Ovary (tissue), 9 donors: Measurements from ENCODE around the gene RTL1. TPM values are rescaled to one million over a fixed set of nuclear protein-coding genes. Genes with fewer than 3 reads are reported as not detected.

Experiments
- DNase-seq, 5 donors: peaks; one replicate each; pipeline ENCODE4 v3.0.0-alpha.2; 2019 to 2020
- H3K27ac ChIP-seq, 2 donors: fragments of 200-600 bp; one replicate each; pipeline versions ENCODE4 v1.5.1 to v1.8.0; 2019 to 2022
- H3K27me3 ChIP-seq: fragments of 200-600 bp; one replicate; pipeline ENCODE4 v1.8.0; 2022
- H3K36me3 ChIP-seq: fragments of 200-600 bp; sonication (generic); one replicate; pipeline ENCODE4 v1.5.1; 2019
- H3K4me1 ChIP-seq: one replicate; pipeline ENCODE4 v1.8.1; 2013; ENCODE audit warnings: mild to moderate bottlenecking, moderate library complexity; ENCODE audit not compliant: insufficient read depth
- H3K4me3 ChIP-seq: fragments of 200-600 bp; sonication (generic); one replicate; pipeline ENCODE4 v1.5.1; 2017
- H3K9me3 ChIP-seq, 2 donors: fragments of 200-600 bp in 1 of 2; sonication (generic) in 1 of 2; one replicate each; pipeline versions ENCODE4 v1.5.1 to v1.8.1; 2013 to 2019; ENCODE audit warnings: mild to moderate bottlenecking in 1 of 2, moderate library complexity in 1 of 2
- CTCF ChIP-seq, 3 donors: fragments of 450-650 bp in 2 of 3; fragments of 200-600 bp in 1 of 3; IDR thresholded peaks; one replicate each; pipeline versions ENCODE4 v1.5.1 to v1.8.0; 2016 to 2022; ENCODE audit warnings: antibody characterized with exemption in 3 of 3, mild to moderate bottlenecking in 1 of 3
- EP300 ChIP-seq: sonication (generic); formaldehyde crosslinking; IDR thresholded peaks from one replicate; pipeline ENCODE4 v1.6.1; 2017; ENCODE audit warnings: antibody characterized with exemption
- POLR2A ChIP-seq: fragments of 450-650 bp; IDR thresholded peaks from one replicate; pipeline ENCODE4 v1.6.1; 2017; ENCODE audit warnings: antibody characterized with exemption, mild to moderate bottlenecking, moderate library complexity
- WGBS, 3 donors: extraction: QIAGEN DNeasy Blood & Tissue Kit in 1 of 3; methylation state at CpG; one replicate each; pipeline versions ENCODE4 v1.1.5 to v1.1.7; 2013 to 2017; 5-methylcytosine and 5-hydroxymethylcytosine counted together
- intact Hi-C, 4 donors: fragments of 100-400 bp; cut with DNase I; formaldehyde crosslinking; loops; one replicate each; pipeline versions ENCODE4 v1.11.0 to v1.15.1; 2022 to 2023
- polyA plus RNA-seq, 2 donors: library from polyadenylated mRNA; stranded (reverse); fragments of 200-250 nt in 1 of 2; fragments of 350-450 nt in 1 of 2; fragmentation: Illumina TruSeq in 1 of 2; extraction: RNeasy Lipid Tissue Mini Kit (QIAGEN cat#74804) in 1 of 2; gene quantifications; one replicate each; pipeline ENCODE4 v1.2.3, GENCODE V29; 2013 to 2014
- total RNA-seq, 7 donors: library from RNA; depleted of rRNA in 2 of 7; stranded (reverse); fragments of >200 nt in 2 of 7; fragmentation: NEBNext Ultra II Directional in 3 of 7; extraction: Animal tissue kit (Norgen Biotek cat#: 25700) in 3 of 7; gene quantifications; one replicate each; pipeline versions ENCODE4 v1.1.0 to v1.2.4, GENCODE V29; 2016 to 2023
- donor health status: DM: no; HTN: no; CAD: no; lungs with moderate emphysema.
- donor health status: DM: no; HTN: no; CAD: no.
- donor health status: Bipolar disorder and iron deficiency.
- donor health status: DM: yes; HTN: yes; CAD: no.
- donor health status: DM: no; HTN: no; CAD: no.
- donor health status: DM: yes; HTN: yes; CAD: no.

RTL1 gene
- total and polyA plus RNA-seq, 9 donors = 0.06 to 1.3 (median 0.40) TPM; not detected in 2

- H3K4me3 ChIP-seq = no peak overlapping the region
- no peak for TF ChIP-seq POLR2A
- peak in 1 of 3 donors; percentile 11 for TF ChIP-seq CTCF (IDR thresholded peaks at IDR 0.05)
- DNase-seq = peak; percentile 48 to 71 (median 54)
- no peaks in the 10 kb centered on the region for H3K36me3 ChIP-seq
- WGBS, 3 donors = 14 to 16% (median 15%) methylated on average over 38 to 45 of the region's 45 CpGs
- H3K27me3 ChIP-seq = no peaks in the 10 kb centered on the region
- H3K4me1 ChIP-seq = peaks cover 3% of the 10 kb centered on the region
- peak overlapping the region in 1 of 2 donors; percentile 16 for H3K27ac ChIP-seq
- intact Hi-C loops = loop anchor here in 2 of 4 donors (5.0 to 10.0 kb wide), 4 partner anchors 192 to 718 kb away; partner anchors contain the start of gene DIO3 (in 1 of the 2)
- no peaks in the 10 kb centered on the region for H3K9me3 ChIP-seq
Measured at GRCh38 chr14:100904307-100905087, 975 bp upstream of the RTL1 start.

- DNase-seq = peak in 1 of 5 donors; percentile 24
- Histone ChIP-seq H3K4me1 (peaks cover 4% of the 10 kb centered on the region), H3K4me3 (no peak overlapping the region), H3K36me3 (no peaks in the 10 kb centered on the region), H3K27ac (no peak overlapping the region), H3K9me3 (no peaks in the 10 kb centered on the region), H3K27me3 (no peaks in the 10 kb centered on the region)
- TF ChIP-seq POLR2A (no peak), EP300 (no peak), CTCF (IDR thresholded peaks at IDR 0.05) (no peak)
- 74 to 90% (median 85%) methylated on average over 9 to 10 of the region's 10 CpGs for WGBS, 3 donors
- intact Hi-C loops = loop anchor here in 2 of 4 donors (5.0 to 10.0 kb wide), 4 partner anchors 191 to 719 kb away; partner anchors contain the start of gene DIO3 (in 1 of the 2)
Measured at GRCh38 chr14:100903134-100903468, 421 bp downstream of the RTL1 start.

GRCh38 chr14:100902295-100903133 lies 1.0 kb downstream of the RTL1 start:
- Histone ChIP-seq H3K4me1 (peaks cover 4% of the 10 kb centered on the region), H3K27ac (no peak overlapping the region), H3K36me3 (no peaks in the 10 kb centered on the region), H3K27me3 (no peaks in the 10 kb centered on the region), H3K9me3 (no peaks in the 10 kb centered on the region), H3K4me3 (no peak overlapping the region)
- 72 to 78% (median 73%) methylated on average over 18 of the region's 18 CpGs for WGBS, 3 donors
- peak in 1 of 5 donors; percentile 31 for DNase-seq
- TF ChIP-seq EP300 (no peak), CTCF (IDR thresholded peaks at IDR 0.05) (no peak), POLR2A (no peak)
- intact Hi-C loops = loop anchor here in 2 of 4 donors (5.0 to 10.0 kb wide), 4 partner anchors 190 to 720 kb away; partner anchors contain the start of gene DIO3 (in 1 of the 2)

- H3K4me1 ChIP-seq = peaks cover 4% of the 10 kb centered on the region
- H3K4me3 ChIP-seq = no peak overlapping the region
- intact Hi-C loops = loop anchor here in 2 of 4 donors (5.0 to 10.0 kb wide), 4 partner anchors 189 to 721 kb away; partner anchors contain the start of gene DIO3 (in 1 of the 2)
- no peaks in the 10 kb centered on the region for H3K27me3 ChIP-seq
- H3K9me3 ChIP-seq = no peaks in the 10 kb centered on the region
- 85 to 93% (median 91%) methylated on average over 12 of the region's 12 CpGs for WGBS, 3 donors
- TF ChIP-seq CTCF (IDR thresholded peaks at IDR 0.05) (no peak), EP300 (no peak), POLR2A (no peak)
- H3K27ac ChIP-seq = no peak overlapping the region
- no peaks in the 10 kb centered on the region for H3K36me3 ChIP-seq
- peak in 3 of 5 donors; percentile 11 to 39 (median 23) for DNase-seq
Measured at GRCh38 chr14:100901391-100902183, 1.9 kb downstream of the RTL1 start.
